GM12878 (cell line): Measurements from ENCODE around the gene DBN1. TPM values are rescaled to one million over a fixed set of nuclear protein-coding genes. Genes with fewer than 3 reads are reported as not detected.

ENCODE experiments used
- ATAC-seq: fragments of 200-7000 bp; cut with Tn5 transposase; 3 replicates; pipeline ENCODE4 v1.9.1; 2020; ENCODE audit warnings: mild to moderate bottlenecking, moderate library complexity
- BruUV-seq: library from RNA; stranded (reverse); fragments of 400-500 nt; replicated peaks from 2 replicates; lab custom pipeline; 2021; lab: Mats Ljungman, UMichigan
- CTCF ChIA-PET: fragments of 300-600 bp; sonication (Branson Sonifier 250); formaldehyde crosslinking; extraction: SDS; loops from one replicate; lab custom pipeline; 2021; ENCODE audit warnings: inconsistent platforms; lab: Yijun Ruan, JAX
- POLR2A ChIA-PET: fragments of 350-600 bp; formaldehyde crosslinking; extraction: SDS; loops from one replicate; lab custom pipeline; 2021; ENCODE audit warnings: inconsistent platforms; lab: Charles Lee
- RAD21 ChIA-PET: fragments of 300-600 bp; sonication (Branson Sonifier 250); formaldehyde crosslinking; loops from one replicate; lab custom pipeline; 2023; ENCODE audit warnings: antibody characterized with exemption; ENCODE audit not compliant: unreplicated experiment; lab: Charles Lee
- SMC1A ChIA-PET: fragments of 300-600 bp; sonication (Branson Sonifier 250); formaldehyde crosslinking; loops from one replicate; lab custom pipeline; 2023; ENCODE audit not compliant: unreplicated experiment, uncharacterized antibody; lab: Charles Lee
- DNase-seq: peaks from one replicate; pipeline ENCODE4 v3.0.0-alpha.2; 2011; ENCODE audit warnings: low read depth, low spot score
- FAIRE-seq: peaks from 3 replicates; lab custom pipeline; 2011; peaks lifted over from hg19 to GRCh38; lab: Jason Lieb, UNC
- H2AFZ ChIP-seq: 2 replicates; pipeline ENCODE4 v1.6.0; 2011; ENCODE audit warnings: low read depth, low read length, control low read depth; ENCODE audit not compliant: control insufficient read depth
- H3K27ac ChIP-seq: 2 replicates; pipeline ENCODE4 v1.5.1; 2011; ENCODE audit warnings: control low read depth; ENCODE audit not compliant: control insufficient read depth, insufficient read depth
- H3K27me3 ChIP-seq, 2 experiments: replicated peaks in 1 of 2; 2 replicates each; pipeline versions ENCODE4 v1.6.0 to v1.6.1; 2011; ENCODE audit warnings: low read length in 1 of 2; ENCODE audit not compliant: control insufficient read depth in 2 of 2, insufficient read depth in 2 of 2
- H3K36me3 ChIP-seq, 2 experiments: 2 replicates each; pipeline ENCODE4 v1.5.1; 2011; ENCODE audit warnings: low read length in 1 of 2; ENCODE audit not compliant: control insufficient read depth in 2 of 2, insufficient read depth in 2 of 2
- H3K4me1 ChIP-seq: 2 replicates; pipeline ENCODE4 v1.6.1; 2011; ENCODE audit warnings: mild to moderate bottlenecking, low read length, moderate library complexity, mixed read lengths; ENCODE audit not compliant: control insufficient read depth, insufficient read depth
- H3K4me2 ChIP-seq: 2 replicates; pipeline ENCODE4 v1.6.0; 2011; ENCODE audit warnings: control low read depth; ENCODE audit not compliant: control insufficient read depth, insufficient read depth
- H3K4me3 ChIP-seq: fragments of 200-600 bp; sonication (generic); 2 replicates; pipeline ENCODE4 v1.5.1; 2016
- H3K79me2 ChIP-seq: 2 replicates; pipeline ENCODE4 v1.6.0; 2011; ENCODE audit warnings: low read length; ENCODE audit not compliant: control insufficient read depth, insufficient read depth
- H3K9ac ChIP-seq: 2 replicates; pipeline ENCODE4 v1.8.0; 2011; ENCODE audit warnings: low read length, control low read depth, mixed read lengths; ENCODE audit not compliant: control insufficient read depth, insufficient read depth
- H3K9me3 ChIP-seq: replicated peaks from 3 replicates; pipeline ENCODE4 v1.5.1; 2011; ENCODE audit warnings: mild to moderate bottlenecking, low read length; ENCODE audit not compliant: control insufficient read depth, insufficient read depth
- H4K20me1 ChIP-seq: 2 replicates; pipeline ENCODE4 v1.6.0; 2011; ENCODE audit not compliant: control insufficient read depth, insufficient read depth
- CEBPB ChIP-seq, 2 experiments: fragments of 150-350 bp in 1 of 2; IDR thresholded peaks; 2 replicates each; pipeline ENCODE4 v1.6.1; 2012 to 2014; ENCODE audit warnings: low read depth in 2 of 2, low read length in 2 of 2, borderline replicate concordance in 1 of 2, inconsistent platforms in 1 of 2
- CHD4 ChIP-seq: fragments of 200-600 bp; sonication (generic); IDR thresholded peaks from 2 replicates; pipeline ENCODE4 v1.6.1; 2016; ENCODE audit warnings: mild to moderate bottlenecking
- EGR1 ChIP-seq, 2 experiments: IDR thresholded peaks; 1 replicate in 1 of 2; 2 replicates in 1 of 2; pipeline ENCODE4 v1.6.1; 2011 to 2012; ENCODE audit warnings: low read depth in 2 of 2, low read length in 2 of 2, borderline replicate concordance in 1 of 2, mild to moderate bottlenecking in 1 of 2, moderate library complexity in 1 of 2
- ESRRA ChIP-seq: IDR thresholded peaks from 2 replicates; pipeline ENCODE4 v1.6.1; 2012; ENCODE audit warnings: mild to moderate bottlenecking, low read length, improper control_type of control experiment
- EZH2 ChIP-seq: IDR thresholded peaks from 2 replicates; pipeline ENCODE4 v1.6.1; 2012; ENCODE audit warnings: low read depth, mild to moderate bottlenecking, control low read depth, inconsistent platforms, low read length, borderline replicate concordance; ENCODE audit not compliant: control insufficient read depth
- FOS ChIP-seq: IDR thresholded peaks from 3 replicates; pipeline ENCODE4 v1.6.1; 2011; ENCODE audit warnings: borderline replicate concordance; ENCODE audit not compliant: insufficient read length; ENCODE audit errors: extremely low read depth
- HDGF ChIP-seq: fragments of 450-650 bp; IDR thresholded peaks from 2 replicates; pipeline ENCODE4 v1.6.1; 2016; ENCODE audit warnings: antibody characterized with exemption
- IKZF1 ChIP-seq: fragments of 450-650 bp; conservative IDR thresholded peaks from 2 replicates; pipeline ENCODE4 v1.6.1; 2017; ENCODE audit warnings: antibody characterized with exemption, mild to moderate bottlenecking
- IRF3 ChIP-seq: fragments of 450-650 bp; IDR thresholded peaks from 2 replicates; pipeline ENCODE4 v1.6.1; 2014; ENCODE audit warnings: mild to moderate bottlenecking
- LARP7 ChIP-seq: fragments of 450-650 bp; IDR thresholded peaks from 2 replicates; pipeline ENCODE4 v1.6.1; 2017; ENCODE audit warnings: mild to moderate bottlenecking
- MTA2 ChIP-seq: fragments of 450-650 bp; IDR thresholded peaks from 2 replicates; pipeline ENCODE4 v1.6.1; 2016; ENCODE audit warnings: low read depth, mild to moderate bottlenecking, moderate library complexity
- MXI1 ChIP-seq: fragments of 150-350 bp; IDR thresholded peaks from 2 replicates; pipeline ENCODE4 v1.6.1; 2011; ENCODE audit warnings: low read depth, mild to moderate bottlenecking, inconsistent platforms, low read length, improper control_type of control experiment
- MYB ChIP-seq: fragments of 150-350 bp; IDR thresholded peaks from 2 replicates; pipeline ENCODE4 v1.6.1; 2014; ENCODE audit warnings: mild to moderate bottlenecking, low read depth, low read length, borderline replicate concordance
- NFYB ChIP-seq: IDR thresholded peaks from 2 replicates; pipeline ENCODE4 v1.6.1; 2011; ENCODE audit warnings: low read depth, mild to moderate bottlenecking, low read length, improper control_type of control experiment, moderate library complexity; ENCODE audit not compliant: insufficient read depth
- POLR2A ChIP-seq: IDR thresholded peaks from 2 replicates; pipeline ENCODE4 v1.6.1; 2011; ENCODE audit warnings: low read depth, mild to moderate bottlenecking, low read length
- POU2F2 ChIP-seq: IDR thresholded peaks from 3 replicates; pipeline ENCODE4 v1.6.1; 2011; ENCODE audit warnings: low read depth, mild to moderate bottlenecking, low read length, borderline replicate concordance
- RBBP5 ChIP-seq: fragments of 200-600 bp; sonication (generic); conservative IDR thresholded peaks from 2 replicates; pipeline ENCODE4 v1.6.1; 2016
- RELB ChIP-seq: fragments of 450-650 bp; IDR thresholded peaks from 2 replicates; pipeline ENCODE4 v1.6.1; 2017; ENCODE audit warnings: low read depth, mild to moderate bottlenecking, moderate library complexity
- SIX5 ChIP-seq: IDR thresholded peaks from 2 replicates; pipeline ENCODE4 v1.6.1; 2011; ENCODE audit warnings: mild to moderate bottlenecking, low read depth, low read length, moderate library complexity; ENCODE audit not compliant: severe bottlenecking
- SMC3 ChIP-seq: IDR thresholded peaks from 2 replicates; pipeline ENCODE4 v1.6.1; 2011; ENCODE audit warnings: low read length, improper control_type of control experiment, borderline replicate concordance
- TCF12 ChIP-seq: IDR thresholded peaks from 2 replicates; pipeline ENCODE4 v1.6.1; 2011; ENCODE audit warnings: low read depth, mild to moderate bottlenecking, low read length
- WGBS: methylation state at CpG from one replicate; pipeline ENCODE4 v1.1.6; 2016; ENCODE audit warnings: low lambda C conversion rate; ENCODE audit not compliant: insufficient replicate concordance, insufficient coverage; ENCODE audit errors: missing lambda C conversion rate; 5-methylcytosine and 5-hydroxymethylcytosine counted together
- in situ Hi-C: fragments of 300-500 bp; cut with MboI; formaldehyde crosslinking; loops from 9 replicates; pipeline ENCODE4 v1.14.3; 2018; ENCODE audit warnings: mixed read lengths
- intact Hi-C: fragments of 100-400 bp; cut with micrococcal nuclease; formaldehyde crosslinking; loops from one replicate; pipeline ENCODE4 v1.14.2; 2022; ENCODE audit not compliant: unreplicated experiment
- polyA plus RNA-seq, 11 experiments: library from polyadenylated mRNA; depleted of rRNA in 4 of 11; unstranded in 6 of 11; stranded (reverse) in 5 of 11; fragments of >200 nt; fragmentation: Nextera tagmentation in 4 of 11; fragmentation: Illumina TruSeq in 1 of 11; extraction: Ambion mirVana in 4 of 11; extraction: Trizol in 1 of 11; gene quantifications; 1 replicate in 1 of 11; 2 replicates in 10 of 11; pipeline versions ENCODE4 v1.2.1 to v1.2.3, GENCODE V29; 2011 to 2016; ENCODE audit warnings: inconsistent platforms in 2 of 11, missing spikeins in 2 of 11, low read depth in 1 of 11
- total RNA-seq, 4 experiments: library from RNA; depleted of rRNA in 3 of 4; stranded (reverse); fragments of >200 nt in 3 of 4; fragmentation: Illumina TruSeq in 1 of 4; extraction: Trizol in 1 of 4; gene quantifications; 2 replicates each; pipeline versions ENCODE4 v1.2.1 to v1.2.3, GENCODE V29; 2013 to 2021

DBN1 gene
- total and polyA plus RNA-seq, 10 of the 15 experiments (the other 5 are each of a cell fraction or from before 2014, with no cell fraction given), result 0.18 to 81.0 (median 27.9) TPM

DNA sequence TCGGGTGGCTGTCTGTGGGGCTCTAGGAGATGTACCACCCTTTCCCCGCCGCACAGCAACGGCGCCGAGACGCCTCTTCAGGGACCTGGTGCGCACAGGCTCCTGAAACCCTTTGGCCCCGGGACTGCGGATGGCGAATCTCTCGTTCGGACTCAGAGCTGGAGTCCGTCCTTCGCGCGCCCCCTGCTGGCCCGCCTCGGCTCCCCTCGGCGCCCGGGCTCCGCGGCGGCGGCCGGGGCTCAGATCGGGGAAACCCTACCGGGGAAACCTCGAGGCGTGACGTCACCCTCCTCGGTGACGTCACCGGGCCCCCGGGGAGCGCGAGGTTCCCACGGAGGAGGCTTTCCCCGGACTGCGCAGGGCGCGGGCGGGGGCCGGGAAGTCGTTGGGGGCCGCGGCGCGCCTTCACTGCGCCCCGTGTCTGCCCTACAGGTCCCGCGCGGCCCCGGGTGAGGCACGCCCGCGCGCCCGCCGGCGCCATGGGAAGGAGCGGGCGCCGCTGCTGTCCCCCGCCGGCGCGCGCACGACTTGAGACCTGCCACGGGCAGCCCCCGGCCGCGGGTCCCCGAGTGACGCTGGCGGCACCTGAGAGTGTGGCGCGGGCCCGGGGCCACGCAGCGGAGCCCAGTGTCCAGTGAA, 18.9 kb downstream of the DBN1 start (continued):
- TF ChIP-seq IRF3 (no peak), EZH2 (no peak), SMC3 (peak; percentile 94), IKZF1 (peak; percentile 98), LARP7 (peak; percentile 86), HDGF (no peak), NFYB (no peak)
- TF ChIP-seq, all 136 proteins: peak for 47

- BruUV-seq, result no TSS peak
- SMC1A ChIA-PET, result interaction anchor here (0.6 to 5.1 kb wide), 9 partner anchors 9 to 135 kb away, joined by 3 to 92 read pairs (median 9); partner anchors contain the start of genes F12, GRK6 and PFN3
- no peaks in the 10 kb centered on the region for H4K20me1 ChIP-seq
- POLR2A ChIA-PET, result interaction anchor here (1.0 to 13.6 kb wide), 8 partner anchors 9 to 142 kb away, joined by 3 to 358 read pairs (median 14); partner anchors contain the start of genes GRK6 and MXD3
- H3K27ac ChIP-seq, result peak overlapping the region; percentile 62
- CTCF ChIA-PET, result interaction anchor here (0.7 to 16.4 kb wide), 19 partner anchors 10 to 144 kb away, joined by 3 to 391 read pairs (median 10); partner anchors contain the start of genes DOK3, GRK6, LMAN2 and MXD3
- 10% methylated on average over 27 of the region's 31 CpGs for WGBS
- H2AFZ ChIP-seq, result peak overlapping the region; percentile 64
- H3K4me3 ChIP-seq, result peak overlapping the region; percentile 62
- FAIRE-seq (peak; percentile 54), DNase-seq (no peak), ATAC-seq (peak; percentile 7)
- H3K9me3 ChIP-seq, result no peaks in the 10 kb centered on the region
- H3K4me2 ChIP-seq, result peak overlapping the region; percentile 98
- no peaks in the 10 kb centered on the region for H3K27me3 ChIP-seq
- H3K9ac ChIP-seq, result peak overlapping the region; percentile 57; the same call in 1 of the 2 replicates
- H3K4me1 ChIP-seq, result peaks cover 11% of the 10 kb centered on the region
- RAD21 ChIA-PET, result interaction anchor here (1.0 to 13.5 kb wide), 10 partner anchors 9 to 92 kb away, joined by 3 to 291 read pairs (median 16); partner anchors contain the start of genes DOK3, F12, GRK6 and PRR7
- H3K79me2 ChIP-seq, result peaks cover 3% of the 10 kb centered on the region; the same call in 1 of the 2 replicates
- in situ Hi-C loops, result no loop called here
- intact Hi-C loops, result loop anchor here (1.0 to 2.0 kb wide), 4 partner anchors 27 to 64 kb away; partner anchors contain the start of gene GRK6
- H3K36me3 ChIP-seq, result no peaks in the 10 kb centered on the region
- TF ChIP-seq POU2F2, result no peak
- TF ChIP-seq CEBPB (IDR thresholded peaks at IDR 0.05; ENCODE audit: borderline replicate concordance in 1 of 2, low read depth in 2 of 2, low read length in 2 of 2), result no peak
- peak; percentile 51; the same call in 1 of the 2 replicates for TF ChIP-seq RELB
- peak; percentile 97 for TF ChIP-seq HDGF
- TF ChIP-seq CHD4, result no peak
- no peak for TF ChIP-seq ESRRA
- no peak for TF ChIP-seq RBBP5
- no peak for TF ChIP-seq POLR2A
- no peak for TF ChIP-seq SIX5
- peak; percentile 46; the same call in 1 of the 2 replicates for TF ChIP-seq TCF12
- no peak; the same call in 1 of the 2 replicates for TF ChIP-seq MTA2
- no peak for TF ChIP-seq MYB
- no peak for TF ChIP-seq FOS
- TF ChIP-seq MXI1, result peak; percentile 52; the same call in 1 of the 2 replicates
- peak in 1 of 2 experiments; percentile 45; a peak in 1 of 3 replicates for TF ChIP-seq EGR1 (IDR thresholded peaks at IDR 0.05; ENCODE audit: borderline replicate concordance in 1 of 2, low read depth in 2 of 2, low read length in 2 of 2)
Observed at GRCh38 chr5:177453852-177454396, 19.5 kb downstream of the DBN1 start.
